ENCODE measurements around the gene SUCLG1.

SUCLG1 gene

DNA sequence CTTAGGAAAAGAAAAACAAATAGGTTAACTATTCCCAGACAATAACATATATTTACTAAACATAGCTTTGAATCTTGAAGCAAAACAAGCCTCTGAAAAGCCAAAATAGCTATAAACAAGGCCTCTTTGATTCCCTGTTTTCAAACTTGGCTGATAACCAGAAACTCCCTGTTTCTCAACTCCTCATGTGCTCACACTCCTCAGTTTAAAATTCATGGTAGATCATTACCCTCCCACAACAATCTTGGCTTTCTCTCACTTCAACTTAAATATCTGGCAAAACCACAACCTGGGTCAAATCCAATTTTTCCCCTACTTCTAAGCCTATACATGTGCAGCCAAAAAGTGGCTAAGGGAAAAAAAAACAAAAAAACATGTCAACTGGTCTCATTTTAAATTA is 15.6 kb downstream of the SUCLG1 start:
- DNase-seq (ENCODE audit: extremely low read depth, low read depth): no peak
- TF ChIP-seq, protein P1, sequence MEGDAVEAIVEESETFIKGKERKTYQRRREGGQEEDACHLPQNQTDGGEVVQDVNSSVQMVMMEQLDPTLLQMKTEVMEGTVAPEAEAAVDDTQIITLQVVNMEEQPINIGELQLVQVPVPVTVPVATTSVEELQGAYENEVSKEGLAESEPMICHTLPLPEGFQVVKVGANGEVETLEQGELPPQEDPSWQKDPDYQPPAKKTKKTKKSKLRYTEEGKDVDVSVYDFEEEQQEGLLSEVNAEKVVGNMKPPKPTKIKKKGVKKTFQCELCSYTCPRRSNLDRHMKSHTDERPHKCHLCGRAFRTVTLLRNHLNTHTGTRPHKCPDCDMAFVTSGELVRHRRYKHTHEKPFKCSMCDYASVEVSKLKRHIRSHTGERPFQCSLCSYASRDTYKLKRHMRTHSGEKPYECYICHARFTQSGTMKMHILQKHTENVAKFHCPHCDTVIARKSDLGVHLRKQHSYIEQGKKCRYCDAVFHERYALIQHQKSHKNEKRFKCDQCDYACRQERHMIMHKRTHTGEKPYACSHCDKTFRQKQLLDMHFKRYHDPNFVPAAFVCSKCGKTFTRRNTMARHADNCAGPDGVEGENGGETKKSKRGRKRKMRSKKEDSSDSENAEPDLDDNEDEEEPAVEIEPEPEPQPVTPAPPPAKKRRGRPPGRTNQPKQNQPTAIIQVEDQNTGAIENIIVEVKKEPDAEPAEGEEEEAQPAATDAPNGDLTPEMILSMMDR (IDR thresholded peaks at IDR 0.05; ENCODE audit: low read depth, low read length, missing control alignments): no peak

DNA sequence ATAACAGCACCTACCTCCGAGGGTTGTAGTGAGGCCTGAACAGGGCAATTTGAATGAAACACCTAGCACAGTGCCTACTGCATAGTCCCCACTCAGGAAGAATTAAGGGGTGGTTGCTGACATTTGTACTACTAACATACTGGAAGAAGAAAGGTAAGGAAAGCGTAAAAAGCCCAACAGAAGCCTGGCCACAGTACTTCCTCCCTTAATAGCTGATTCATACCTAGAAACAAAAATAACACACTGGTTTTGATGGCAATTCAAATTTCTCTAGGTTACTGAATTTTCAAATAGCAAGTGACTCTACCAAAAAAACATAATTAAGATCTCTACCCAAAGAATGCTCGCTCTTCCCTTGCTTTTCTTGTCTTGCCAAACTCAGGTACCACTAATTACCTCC is 16.2 kb downstream of the SUCLG1 start:
- no peak overlapping the region for H3K4me3 ChIP-seq (replicated peaks; ENCODE audit: low read depth, low read length)
- no peak for DNase-seq (ENCODE audit: extremely low read depth, low read depth)
- TF ChIP-seq, protein P1 (IDR thresholded peaks at IDR 0.05; ENCODE audit: low read depth, low read length, missing control alignments): no peak

More for the DNA sequence above, 15.6 kb downstream of the SUCLG1 start:
- no peak overlapping the region for H3K4me3 ChIP-seq (replicated peaks; ENCODE audit: low read depth, low read length)

DNA sequence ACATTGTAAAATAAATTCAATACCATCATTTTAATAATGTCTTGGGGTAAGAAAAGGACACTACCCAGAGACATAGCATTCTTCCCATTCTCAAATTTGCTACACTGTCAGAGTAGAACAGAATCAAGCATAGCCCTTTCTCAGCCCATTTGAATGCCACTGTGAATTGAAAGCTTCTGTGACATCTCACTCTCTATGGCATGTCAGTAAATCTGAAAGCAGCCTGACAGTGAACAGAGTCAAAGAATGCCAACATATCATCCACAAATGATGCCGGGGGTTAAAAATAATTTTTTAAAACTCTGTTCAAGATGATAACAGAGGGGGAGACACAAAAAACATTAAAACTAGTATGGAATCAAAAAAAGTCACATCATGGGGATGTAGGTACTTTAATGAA is 17.6 kb downstream of the SUCLG1 start:
- TF ChIP-seq, protein P1 (IDR thresholded peaks at IDR 0.05; ENCODE audit: low read depth, low read length, missing control alignments): no peak
- DNase-seq (ENCODE audit: extremely low read depth, low read depth): no peak
- no peak overlapping the region for H3K4me3 ChIP-seq (replicated peaks; ENCODE audit: low read depth, low read length)

DNA sequence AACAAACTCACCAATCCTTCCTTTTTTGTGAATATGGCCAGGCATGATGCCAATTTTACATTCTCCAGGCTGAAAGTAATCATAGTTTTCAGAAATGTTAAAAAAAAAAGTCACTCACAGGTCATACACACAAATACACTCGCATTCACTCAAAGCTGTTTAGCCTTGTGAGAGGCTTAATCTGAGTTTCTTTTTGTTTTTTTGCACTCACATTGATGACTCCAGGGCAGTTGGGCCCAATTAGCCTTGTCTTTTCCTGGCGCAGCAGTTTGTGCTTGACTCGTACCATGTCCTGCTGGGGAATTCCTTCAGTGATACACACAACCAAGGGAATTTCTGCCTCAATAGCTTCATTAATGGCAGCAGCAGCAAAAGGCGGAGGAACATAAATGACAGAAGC is 18.0 kb downstream of the SUCLG1 start:
- no peak overlapping the region for H3K4me3 ChIP-seq (replicated peaks; ENCODE audit: low read depth, low read length)
- TF ChIP-seq, protein P1 (IDR thresholded peaks at IDR 0.05; ENCODE audit: low read depth, low read length, missing control alignments): no peak
- DNase-seq (ENCODE audit: extremely low read depth, low read depth): no peak

DNA sequence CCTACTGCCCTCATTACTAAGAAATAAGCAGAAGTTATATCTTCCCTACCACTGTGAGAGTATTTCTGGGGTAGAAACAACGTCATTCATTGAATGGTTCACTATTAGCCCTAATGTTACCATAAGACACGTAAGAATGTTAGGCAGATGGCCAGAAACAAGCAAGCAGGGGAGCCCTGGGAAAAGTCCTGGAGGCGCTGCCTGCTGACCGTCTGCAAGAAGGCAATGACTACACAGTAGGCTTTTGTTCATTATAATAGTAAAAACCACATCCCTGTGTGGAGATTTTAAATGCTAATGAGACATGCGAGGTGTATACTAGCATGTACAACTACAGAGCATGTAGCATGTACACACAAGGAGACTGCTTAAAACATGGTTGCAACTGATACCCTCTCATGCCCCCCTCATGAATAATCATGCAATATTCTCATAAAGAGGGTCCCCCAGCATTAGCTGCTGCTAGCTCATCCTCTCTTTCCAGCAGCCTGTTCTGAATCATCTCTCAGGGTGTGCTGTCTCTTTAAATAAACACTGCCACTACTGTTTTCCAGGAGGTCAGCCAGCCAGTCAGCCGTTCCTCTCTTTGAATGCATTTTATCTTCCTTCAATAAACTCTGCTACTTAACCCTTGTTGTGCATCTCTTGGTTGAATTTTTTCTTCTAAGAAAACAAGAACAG is 23.6 kb downstream of the SUCLG1 start:
- DNase-seq (ENCODE audit: extremely low read depth, low read depth): no peak
- H3K4me3 ChIP-seq (replicated peaks; ENCODE audit: low read depth, low read length): no peak overlapping the region
- TF ChIP-seq, protein P1 (IDR thresholded peaks at IDR 0.05; ENCODE audit: low read depth, low read length, missing control alignments): no peak

DNA sequence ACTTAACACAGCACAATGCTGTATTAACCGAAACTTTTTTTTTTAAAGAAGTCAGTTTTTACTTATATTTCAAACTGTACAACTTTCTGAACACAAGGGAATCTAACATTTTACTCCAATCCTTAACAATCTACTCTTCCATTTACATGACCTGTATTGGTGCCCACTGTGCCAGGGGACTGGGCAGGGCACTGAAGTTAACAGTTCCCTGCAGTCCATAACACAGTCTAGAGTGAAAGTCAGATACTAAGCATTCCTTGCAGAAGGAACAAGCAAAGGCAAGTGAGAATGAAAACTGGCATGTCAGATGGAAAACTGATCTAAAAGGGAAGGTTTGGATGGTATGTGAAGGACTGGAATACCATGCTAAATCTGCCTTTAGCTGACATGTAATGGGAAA is 29.8 kb downstream of the SUCLG1 start:
- DNase-seq (ENCODE audit: extremely low read depth, low read depth): no peak
- H3K4me3 ChIP-seq (replicated peaks; ENCODE audit: low read depth, low read length): no peak overlapping the region
- TF ChIP-seq, protein P1 (IDR thresholded peaks at IDR 0.05; ENCODE audit: low read depth, low read length, missing control alignments): no peak
